Measurements from ENCODE around the gene CPNE2. TPM values are rescaled to one million over a fixed set of nuclear protein-coding genes. Genes with fewer than 3 reads are reported as not detected.

Gene CPNE2
- total and polyA plus RNA-seq, 12 donors: 9.6 to 43.6 (median 17.1) TPM

DNA sequence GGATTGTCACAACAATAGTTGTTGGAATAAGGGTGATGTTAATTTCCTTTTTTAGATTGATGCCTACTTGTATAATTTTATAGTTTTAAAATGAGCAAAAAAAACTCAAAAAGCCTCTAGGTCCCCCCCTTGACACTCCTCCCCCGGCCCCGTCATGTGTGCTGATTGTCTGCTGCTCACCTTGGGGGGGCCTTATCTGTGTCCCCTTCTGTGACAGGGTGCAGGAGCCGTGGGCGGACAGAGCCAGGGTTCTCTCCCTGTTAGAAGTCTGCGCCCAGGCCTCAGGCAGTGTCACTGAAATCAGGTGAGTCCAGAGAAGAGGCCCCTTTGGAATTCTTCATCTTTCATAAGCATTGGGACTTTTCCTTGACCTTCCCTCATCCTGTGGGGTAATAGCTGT lies 27.4 kb upstream of the CPNE2 start:
- no peaks in the 10 kb centered on the region for H3K27me3 ChIP-seq
- H3K9me3 ChIP-seq (replicated peaks in 1 of 3): no peaks in the 10 kb centered on the region
- no peaks in the 10 kb centered on the region for H3K36me3 ChIP-seq (replicated peaks in 1 of 2)
- peaks cover 6 to 13% of the 10 kb centered on the region in 2 donors for H3K4me1 ChIP-seq (replicated peaks in 1 of 2)
- WGBS, 4 donors: 91 to 98% (median 94%) methylated on average over 5 of the region's 5 CpGs
- no peak for TF ChIP-seq POLR2A (IDR thresholded peaks at IDR 0.05)
- TF ChIP-seq, protein P1, sequence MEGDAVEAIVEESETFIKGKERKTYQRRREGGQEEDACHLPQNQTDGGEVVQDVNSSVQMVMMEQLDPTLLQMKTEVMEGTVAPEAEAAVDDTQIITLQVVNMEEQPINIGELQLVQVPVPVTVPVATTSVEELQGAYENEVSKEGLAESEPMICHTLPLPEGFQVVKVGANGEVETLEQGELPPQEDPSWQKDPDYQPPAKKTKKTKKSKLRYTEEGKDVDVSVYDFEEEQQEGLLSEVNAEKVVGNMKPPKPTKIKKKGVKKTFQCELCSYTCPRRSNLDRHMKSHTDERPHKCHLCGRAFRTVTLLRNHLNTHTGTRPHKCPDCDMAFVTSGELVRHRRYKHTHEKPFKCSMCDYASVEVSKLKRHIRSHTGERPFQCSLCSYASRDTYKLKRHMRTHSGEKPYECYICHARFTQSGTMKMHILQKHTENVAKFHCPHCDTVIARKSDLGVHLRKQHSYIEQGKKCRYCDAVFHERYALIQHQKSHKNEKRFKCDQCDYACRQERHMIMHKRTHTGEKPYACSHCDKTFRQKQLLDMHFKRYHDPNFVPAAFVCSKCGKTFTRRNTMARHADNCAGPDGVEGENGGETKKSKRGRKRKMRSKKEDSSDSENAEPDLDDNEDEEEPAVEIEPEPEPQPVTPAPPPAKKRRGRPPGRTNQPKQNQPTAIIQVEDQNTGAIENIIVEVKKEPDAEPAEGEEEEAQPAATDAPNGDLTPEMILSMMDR (IDR thresholded peaks at IDR 0.05): no peak
- no peak overlapping the region for H3K4me3 ChIP-seq
- intact Hi-C loops (cut with DNase I): no loop called here
- H3K27ac ChIP-seq: no peak overlapping the region
- no peak for DNase-seq

DNA sequence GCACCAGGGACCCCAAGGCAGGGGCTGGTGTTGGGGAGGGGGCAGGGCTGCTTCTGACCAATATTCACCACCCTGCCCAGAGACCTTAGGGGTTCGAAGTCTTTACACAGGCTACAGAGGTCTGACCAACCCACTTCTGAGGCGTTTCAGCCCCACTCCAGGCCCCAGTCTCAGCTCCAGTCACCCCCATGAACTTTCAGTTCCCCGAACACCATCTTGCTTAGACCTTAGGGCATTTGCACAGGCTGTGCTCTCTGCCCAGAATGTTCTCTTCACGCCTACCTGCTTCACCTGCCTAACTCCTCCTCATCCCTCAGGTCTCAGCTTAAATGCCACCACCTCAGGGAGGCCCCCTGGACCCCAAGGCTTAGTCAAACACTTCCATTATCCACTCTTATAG lies 25.8 kb upstream of the CPNE2 start:
- Histone ChIP-seq H3K4me3 (no peak overlapping the region), H3K27me3 (no peaks in the 10 kb centered on the region), H3K9me3 (replicated peaks in 1 of 3) (no peaks in the 10 kb centered on the region), H3K36me3 (replicated peaks in 1 of 2) (no peaks in the 10 kb centered on the region), H3K27ac (no peak overlapping the region), H3K4me1 (replicated peaks in 1 of 2) (peaks cover 0 to 2% of the 10 kb centered on the region in 2 donors)
- WGBS, 4 donors: 83 to 91% (median 88%) methylated on average over 4 of the region's 4 CpGs
- no peak for DNase-seq
- intact Hi-C loops (cut with DNase I): no loop called here
- no peak for TF ChIP-seq POLR2A (IDR thresholded peaks at IDR 0.05)
- TF ChIP-seq, protein P1 (IDR thresholded peaks at IDR 0.05): no peak

DNA sequence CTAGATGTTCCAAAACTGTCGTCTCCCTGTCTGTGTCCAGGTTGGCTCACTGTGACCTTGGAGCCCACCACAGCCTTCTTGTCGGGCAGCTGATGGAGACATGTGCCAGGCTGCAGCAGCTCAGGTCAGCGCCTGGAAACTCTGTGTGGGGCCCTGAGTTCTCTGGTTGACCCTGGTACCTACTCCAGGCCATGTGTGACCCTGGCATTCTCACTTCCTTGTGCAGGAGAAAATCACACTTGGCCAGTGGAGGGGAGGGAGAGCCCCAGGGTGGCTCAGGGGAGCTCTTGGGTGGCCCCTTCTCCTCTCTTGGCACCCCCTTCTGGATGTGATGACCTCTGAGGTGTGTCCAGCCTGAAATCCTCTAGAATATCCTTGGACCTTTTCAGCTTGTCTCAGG lies 25.0 kb upstream of the CPNE2 start:
- TF ChIP-seq, protein P1 (IDR thresholded peaks at IDR 0.05): no peak
- no peak for TF ChIP-seq POLR2A (IDR thresholded peaks at IDR 0.05)
- H3K4me1 ChIP-seq (replicated peaks in 1 of 2): no peaks in the 10 kb centered on the region
- no peaks in the 10 kb centered on the region for H3K36me3 ChIP-seq (replicated peaks in 1 of 2)
- DNase-seq: no peak
- intact Hi-C loops (cut with DNase I): no loop called here
- H3K9me3 ChIP-seq (replicated peaks in 1 of 3): no peaks in the 10 kb centered on the region
- H3K4me3 ChIP-seq: no peak overlapping the region
- WGBS, 4 donors: 88 to 96% (median 94%) methylated on average over 3 of the region's 3 CpGs
- no peak overlapping the region for H3K27ac ChIP-seq
- H3K27me3 ChIP-seq: no peaks in the 10 kb centered on the region

DNA sequence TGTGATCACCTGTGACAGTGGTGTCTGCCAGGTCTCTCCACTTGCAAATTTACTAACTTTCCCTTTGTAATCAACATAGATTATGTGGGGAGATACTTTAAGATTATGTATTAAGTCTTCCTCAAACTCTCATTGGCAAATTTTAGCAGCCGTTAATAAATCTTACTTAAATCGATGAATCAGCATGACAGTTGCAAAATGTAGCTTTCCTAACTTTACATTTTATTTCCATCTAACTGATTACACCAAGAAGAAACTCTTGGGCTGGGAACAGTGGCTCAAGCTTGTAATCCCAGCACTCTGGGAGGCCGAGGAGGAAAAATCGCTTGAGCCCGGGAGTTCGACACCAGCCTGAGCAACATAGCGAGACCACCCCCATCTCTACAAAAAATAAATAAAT lies 23.3 kb upstream of the CPNE2 start:
- Histone ChIP-seq H3K36me3 (replicated peaks in 1 of 2) (no peaks in the 10 kb centered on the region), H3K4me1 (replicated peaks in 1 of 2) (no peaks in the 10 kb centered on the region), H3K27ac (no peak overlapping the region), H3K27me3 (no peaks in the 10 kb centered on the region), H3K4me3 (no peak overlapping the region), H3K9me3 (replicated peaks in 1 of 3) (no peaks in the 10 kb centered on the region)
- intact Hi-C loops (cut with DNase I): no loop called here
- 88 to 95% (median 91%) methylated on average over 7 of the region's 7 CpGs for WGBS, 4 donors
- TF ChIP-seq POLR2A (IDR thresholded peaks at IDR 0.05): no peak
- TF ChIP-seq, protein P1 (IDR thresholded peaks at IDR 0.05): no peak
- no peak for DNase-seq
